Fibroblast of the conjunctiva (primary cell): ENCODE measurements around the gene PSAP.

Source experiments
- DNase-seq: peaks from one replicate; pipeline ENCODE4 v3.0.0-alpha.2; 2010; ENCODE audit warnings: low read depth

The PSAP gene

GRCh38 chr10:71825217-71825616 is 25.8 kb downstream of the PSAP start:
- no peak for DNase-seq

- DNase-seq = no peak
These were observed 26.7 kb downstream of the PSAP start for GRCh38 chr10:71824333-71824732.

DNA sequence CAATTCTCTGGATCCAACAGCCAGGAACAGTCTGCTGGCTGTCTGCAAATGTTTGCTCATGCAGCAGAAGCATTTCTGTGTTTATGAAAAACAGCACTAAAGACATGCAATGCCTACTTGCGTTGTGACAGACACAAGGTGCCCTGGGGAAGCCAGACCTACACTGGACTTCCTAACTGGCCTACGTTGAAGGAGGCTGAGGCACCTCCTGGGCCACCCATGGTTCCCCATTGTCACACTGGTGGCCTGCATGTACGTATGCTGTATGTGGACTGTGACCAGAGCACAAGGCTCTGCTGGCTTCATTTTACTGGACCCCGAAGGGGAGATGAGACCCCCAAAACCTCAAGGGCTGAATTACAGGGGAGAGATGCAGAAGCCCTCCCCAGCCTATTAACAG is 27.7 kb downstream of the PSAP start:
- no peak for DNase-seq

- no peak for DNase-seq
These were observed 28.9 kb downstream of the PSAP start for GRCh38 chr10:71821909-71822763.

DNA sequence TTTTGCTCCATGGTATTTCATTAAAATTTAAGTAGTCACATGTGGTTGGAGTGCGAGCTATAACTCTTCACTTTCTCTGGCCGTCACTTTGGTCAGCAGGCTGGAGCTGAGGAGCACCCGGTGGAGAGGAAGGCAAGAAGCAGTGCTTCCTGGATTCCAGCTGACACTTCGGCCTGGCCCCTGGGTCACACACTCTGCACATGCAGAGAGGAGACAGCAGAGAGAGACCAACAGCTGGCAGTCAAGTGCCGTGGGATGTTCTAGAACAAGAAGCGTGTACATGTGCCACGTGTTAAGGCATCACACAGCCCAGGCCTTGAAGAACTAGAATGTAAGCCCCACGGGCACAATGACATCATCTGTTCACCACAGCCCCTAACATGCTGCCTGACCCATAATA is 30.1 kb downstream of the PSAP start:
- DNase-seq = no peak

DNA sequence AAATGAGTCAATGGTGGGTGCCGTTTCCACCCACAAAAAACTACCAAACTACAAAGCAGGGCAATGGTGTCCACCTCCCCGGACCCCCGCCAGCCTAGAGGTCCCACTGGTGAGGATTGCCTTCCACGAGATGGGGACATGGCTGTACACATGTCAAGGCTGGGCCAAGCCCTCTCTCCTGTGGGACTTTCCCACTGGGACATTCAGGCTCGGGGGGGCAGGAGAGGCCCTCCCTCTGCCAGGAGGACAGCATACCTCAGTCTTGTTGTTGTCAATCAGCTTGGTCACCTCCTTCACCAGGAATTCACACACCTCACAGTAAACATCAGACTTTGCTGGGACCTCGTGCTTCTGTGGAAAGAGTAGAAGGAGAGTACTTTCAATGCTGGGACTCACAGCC is 31.1 kb downstream of the PSAP start:
- no peak for DNase-seq

GRCh38 chr10:71819441-71819861 is 31.6 kb downstream of the PSAP start:
- DNase-seq = no peak

- no peak for DNase-seq
These were observed 32.3 kb downstream of the PSAP start for GRCh38 chr10:71818674-71819260.

DNA sequence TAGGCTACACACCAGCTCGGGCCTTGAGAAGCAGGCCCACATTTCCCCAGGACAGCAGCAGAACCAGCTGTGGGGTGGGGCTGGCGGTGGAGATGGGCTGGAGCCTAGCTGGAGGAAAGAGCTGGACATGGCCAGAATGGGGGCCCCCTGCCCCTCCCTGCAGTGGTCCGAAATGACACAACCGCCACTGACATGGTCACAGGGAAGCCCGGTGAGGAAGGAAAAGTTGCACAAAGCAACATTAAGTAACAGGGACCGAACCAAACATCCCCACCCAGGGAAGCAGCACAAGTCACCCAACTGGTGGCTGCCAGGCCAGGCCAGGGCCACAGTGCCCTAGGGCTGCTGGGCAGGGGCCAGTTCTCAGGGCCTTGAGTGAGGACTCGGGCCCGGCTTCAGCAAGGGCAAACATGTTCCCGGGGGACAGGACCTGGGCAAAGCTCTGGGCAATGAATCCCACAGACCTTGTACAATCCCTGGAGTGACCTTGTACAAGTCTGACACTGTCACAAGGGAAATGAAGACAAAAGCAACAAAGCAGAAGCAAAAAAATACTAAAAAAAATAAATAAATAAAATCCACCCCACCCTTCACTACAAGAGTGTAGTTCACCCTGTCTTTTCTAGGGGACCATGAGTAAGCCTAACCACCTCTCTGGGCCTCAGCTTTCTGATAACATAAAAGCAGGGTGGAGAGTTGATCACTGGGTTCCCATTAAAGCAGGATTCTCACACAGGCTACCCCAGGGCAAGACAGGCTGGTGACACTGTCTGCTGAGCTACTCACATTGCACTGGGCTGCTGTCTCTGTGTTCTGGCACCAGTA is 33.0 kb downstream of the PSAP start:
- no peak for DNase-seq

GRCh38 chr10:71816936-71817618 is 34.0 kb downstream of the PSAP start:
- no peak for DNase-seq

DNA sequence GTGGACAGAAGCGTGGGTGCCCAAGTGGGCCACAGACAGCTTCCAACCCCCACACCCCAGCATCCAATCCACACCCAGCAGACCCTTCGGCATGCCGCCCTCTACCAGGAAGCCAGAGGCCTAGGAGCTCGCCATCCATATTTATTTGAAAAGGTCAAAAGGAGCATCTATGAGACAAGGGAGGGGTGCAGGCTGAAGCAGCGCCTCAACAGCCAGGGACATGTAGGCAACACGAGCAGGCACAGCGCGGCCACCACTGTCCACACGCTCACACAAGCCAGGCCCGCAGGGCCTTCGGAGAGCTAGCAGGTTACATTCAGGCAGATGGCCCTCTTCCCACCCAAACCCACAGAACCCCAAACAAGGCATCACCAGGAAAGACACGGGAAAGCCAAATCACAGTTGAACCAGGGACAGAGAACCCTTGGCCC is 34.6 kb downstream of the PSAP start:
- no peak for DNase-seq

DNA sequence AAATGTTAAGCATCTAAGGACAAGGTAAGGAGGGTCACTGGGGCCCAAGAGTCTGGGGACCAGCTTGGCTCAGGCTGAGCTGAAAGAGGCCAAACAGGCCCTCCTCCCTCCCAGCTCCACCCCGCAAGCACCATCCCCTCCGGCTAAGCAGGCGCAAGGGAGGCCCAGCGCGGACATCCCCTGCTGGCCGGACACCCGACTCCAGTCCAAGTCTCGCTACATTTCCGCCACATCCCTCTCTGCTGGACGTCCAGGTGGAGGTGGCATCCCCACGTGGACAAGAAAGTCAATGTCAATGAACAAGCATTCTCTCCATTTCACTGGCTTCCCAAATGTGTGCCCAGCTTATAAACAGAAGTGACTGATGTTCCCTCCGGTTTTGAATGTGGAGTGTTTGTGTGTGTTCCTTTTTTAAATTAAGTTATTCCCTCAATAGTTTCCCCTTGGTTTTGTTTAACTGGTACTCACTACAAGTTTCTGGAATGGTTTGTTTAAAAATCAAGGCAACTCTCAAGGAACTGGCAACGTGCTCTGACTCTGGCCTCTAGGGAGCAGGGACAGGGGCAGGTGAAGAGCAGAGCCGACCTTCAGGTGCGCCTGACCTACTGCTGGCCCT is 35.4 kb downstream of the PSAP start:
- DNase-seq = no peak

GRCh38 chr10:71814922-71815411 is 36.1 kb downstream of the PSAP start:
- no peak for DNase-seq

- no peak for DNase-seq
These were observed 38.0 kb downstream of the PSAP start for GRCh38 chr10:71812913-71813590.

- peak; percentile 12 for DNase-seq
These were observed 38.8 kb downstream of the PSAP start for GRCh38 chr10:71812016-71812912.

- DNase-seq = no peak
These were observed 39.7 kb downstream of the PSAP start for GRCh38 chr10:71811351-71811750.

DNA sequence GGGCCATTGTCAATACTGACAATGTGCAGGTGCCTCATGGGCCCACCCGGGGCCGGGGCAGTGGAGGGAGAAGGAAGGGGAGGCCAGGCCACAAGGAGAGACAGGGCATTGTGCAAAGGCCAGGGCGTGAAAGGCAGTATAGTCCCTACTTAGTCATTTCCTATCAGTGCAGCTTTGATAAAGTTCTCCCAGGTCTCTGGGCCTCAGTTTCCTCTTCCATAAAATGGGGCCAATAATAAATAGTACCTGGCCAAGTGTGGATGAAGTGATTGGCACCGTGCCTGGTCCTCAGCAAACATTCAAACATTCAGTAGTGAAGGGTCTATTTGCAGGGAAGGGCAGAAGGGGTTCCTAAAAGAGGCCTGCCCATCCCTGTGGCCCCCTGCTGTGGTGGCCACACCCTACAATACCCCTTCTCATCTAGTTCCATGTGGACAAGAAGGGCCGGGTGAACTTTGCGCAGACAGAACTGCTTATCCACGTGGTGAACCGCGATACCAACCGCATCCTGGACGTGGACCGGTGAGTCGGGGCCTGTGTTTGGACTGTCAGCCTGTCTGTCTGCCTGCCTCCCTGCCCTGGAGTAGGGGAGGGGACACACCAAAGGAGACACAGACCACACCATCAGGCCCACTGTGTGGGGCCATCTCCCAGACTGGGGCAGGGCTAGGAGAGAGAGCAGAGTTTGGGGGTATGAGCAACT is 40.9 kb downstream of the PSAP start:
- DNase-seq = no peak

GRCh38 chr10:71809628-71810027 is 41.4 kb downstream of the PSAP start:
- DNase-seq = no peak
